Endothelial cell of umbilical vein (primary cell): ENCODE data around the gene ST6GALNAC6. TPM values are rescaled to one million over a fixed set of nuclear protein-coding genes. Genes with fewer than 3 reads are reported as not detected.

Source experiments
- BruUV-seq: library from RNA; stranded (reverse); fragments of 400-500 nt; replicated peaks from 2 replicates; lab custom pipeline; 2021; lab: Mats Ljungman, UMichigan
- CTCF ChIA-PET: fragments of 300-600, 350-600 bp; sonication (Branson Sonifier 250); formaldehyde crosslinking; loops from one replicate; lab custom pipeline; 2021; ENCODE audit warnings: antibody characterized with exemption, inconsistent platforms; lab: Charles Lee
- POLR2A ChIA-PET: fragments of 300-600, 350-600 bp; sonication (Branson Sonifier 250); formaldehyde crosslinking; loops from one replicate; lab custom pipeline; 2021; ENCODE audit warnings: antibody characterized with exemption, inconsistent platforms; lab: Charles Lee
- DNase-seq: peaks from one replicate; pipeline ENCODE4 v3.0.0-alpha.2; 2011; ENCODE audit warnings: low read depth, low spot score
- FAIRE-seq: peaks from 2 replicates; lab custom pipeline; 2011; peaks lifted over from hg19 to GRCh38; lab: Jason Lieb, UNC
- H2AFZ ChIP-seq: 2 replicates; pipeline ENCODE4 v1.6.0; 2012; ENCODE audit warnings: low read depth, low read length, control low read depth, inconsistent platforms
- H3K27ac ChIP-seq: 2 replicates; pipeline ENCODE4 v1.5.1; 2011; ENCODE audit warnings: low read depth, mild to moderate bottlenecking, control low read depth, low read length, moderate library complexity; ENCODE audit not compliant: insufficient read depth
- H3K27me3 ChIP-seq, 2 experiments: 2 replicates each; pipeline versions ENCODE4 v1.6.0 to v1.6.1; 2011; ENCODE audit warnings: low read length in 2 of 2, mixed read lengths in 1 of 2; ENCODE audit not compliant: control insufficient read depth in 2 of 2, insufficient read depth in 2 of 2
- H3K36me3 ChIP-seq, 2 experiments: 2 replicates in 1 of 2; 3 replicates in 1 of 2; pipeline ENCODE4 v1.5.1; 2011; ENCODE audit warnings: low read length in 2 of 2, mild to moderate bottlenecking in 1 of 2, moderate library complexity in 1 of 2; ENCODE audit not compliant: control insufficient read depth in 2 of 2, insufficient read depth in 2 of 2; ENCODE audit errors: extremely low read depth in 1 of 2
- H3K4me1 ChIP-seq: 3 replicates; pipeline ENCODE4 v1.5.1; 2011; ENCODE audit warnings: mild to moderate bottlenecking, low read length; ENCODE audit not compliant: control insufficient read depth, insufficient read depth; ENCODE audit errors: extremely low read depth
- H3K4me2 ChIP-seq: 2 replicates; pipeline ENCODE4 v1.6.1; 2011; ENCODE audit warnings: low read length, control low read depth, mixed read lengths; ENCODE audit not compliant: insufficient read depth
- H3K4me3 ChIP-seq, 3 experiments: fragments of 200-600 bp in 1 of 3; sonication (generic), shearing (Covaris generic) in 1 of 3; replicated peaks in 1 of 3; 2 replicates each; pipeline ENCODE4 v1.5.1; 2011 to 2016; ENCODE audit warnings: control low read depth in 3 of 3, low read length in 3 of 3, mild to moderate bottlenecking in 2 of 3, inconsistent platforms in 1 of 3, low read depth in 1 of 3, moderate library complexity in 1 of 3; ENCODE audit not compliant: insufficient read depth in 1 of 3
- H3K79me2 ChIP-seq: 2 replicates; pipeline ENCODE4 v1.6.0; 2012; ENCODE audit warnings: low read length, inconsistent platforms; ENCODE audit not compliant: control insufficient read depth, insufficient read depth
- H3K9ac ChIP-seq: replicated peaks from 2 replicates; pipeline ENCODE3; 2011; ENCODE audit warnings: low read length, control low read depth; ENCODE audit not compliant: insufficient read depth; ENCODE audit errors: extremely low read depth
- H3K9me1 ChIP-seq: replicated peaks from 3 replicates; pipeline ENCODE4 v1.6.0; 2011; ENCODE audit warnings: mild to moderate bottlenecking, low read length; ENCODE audit not compliant: control insufficient read depth, insufficient read depth; ENCODE audit errors: extremely low read depth
- H3K9me3 ChIP-seq: replicated peaks from 2 replicates; pipeline ENCODE4 v1.5.1; 2012; ENCODE audit warnings: low read length, inconsistent platforms; ENCODE audit not compliant: control insufficient read depth, insufficient read depth
- H4K20me1 ChIP-seq: replicated peaks from 2 replicates; pipeline ENCODE3; 2011; ENCODE audit warnings: mild to moderate bottlenecking, low read length; ENCODE audit not compliant: control insufficient read depth, insufficient read depth; ENCODE audit errors: extremely low read depth
- EZH2 ChIP-seq: IDR thresholded peaks from 2 replicates; pipeline ENCODE4 v1.6.1; 2012; ENCODE audit warnings: borderline replicate concordance, low read depth, mild to moderate bottlenecking, moderate library complexity, low read length, inconsistent platforms; ENCODE audit not compliant: severe bottlenecking
- FOS ChIP-seq: IDR thresholded peaks from 2 replicates; pipeline ENCODE4 v1.6.1; 2011; ENCODE audit warnings: mild to moderate bottlenecking, low read length, moderate library complexity, borderline replicate concordance; ENCODE audit not compliant: insufficient read depth
- GATA2 ChIP-seq: IDR thresholded peaks from 2 replicates; pipeline ENCODE4 v1.7.0; 2011; ENCODE audit warnings: low read depth, mild to moderate bottlenecking, moderate library complexity, mixed read lengths, low read length; ENCODE audit not compliant: insufficient read length, insufficient read depth
- JUN ChIP-seq: IDR thresholded peaks from 2 replicates; pipeline ENCODE4 v1.6.1; 2011; ENCODE audit warnings: borderline replicate concordance, low read depth; ENCODE audit not compliant: insufficient read length, insufficient read depth
- MYC ChIP-seq: IDR thresholded peaks from one replicate; pipeline ENCODE4 v1.6.1; 2011; ENCODE audit warnings: mild to moderate bottlenecking, low read depth, low read length
- POLR2A ChIP-seq: IDR thresholded peaks from 2 replicates; pipeline ENCODE4 v1.6.1; 2012; ENCODE audit warnings: low read depth, mild to moderate bottlenecking, control low read depth, low read length
- POLR2AphosphoS5 ChIP-seq: IDR thresholded peaks from 2 replicates; pipeline ENCODE4 v1.6.1; 2012; ENCODE audit warnings: low read depth, mild to moderate bottlenecking, control low read depth, low read length, moderate library complexity; ENCODE audit not compliant: insufficient read depth
- dilution Hi-C: fragments of 300-500 bp; cut with MboI; formaldehyde crosslinking; loops from one replicate; pipeline ENCODE4 v1.15.0; 2019; ENCODE audit warnings: low sequenced_read_pairs; ENCODE audit not compliant: extremely low pct_ligation_motif_present
- intact Hi-C: fragments of 100-400 bp; cut with micrococcal nuclease; formaldehyde crosslinking; loops from one replicate; pipeline ENCODE4 v1.10.0; 2022
- polyA plus RNA-seq, 4 experiments: library from polyadenylated mRNA; depleted of rRNA in 3 of 4; stranded (reverse) in 3 of 4; unstranded in 1 of 4; fragments of >200 nt; gene quantifications; 2 replicates each; pipeline versions ENCODE4 v1.2.1 to v1.2.3, GENCODE V29; 2011 to 2012; ENCODE audit warnings: missing spikeins in 1 of 4
- total RNA-seq: library from RNA; stranded (reverse); gene quantifications from 2 replicates; pipeline ENCODE4 v1.2.3, GENCODE V29; 2021
- TF ChIP-seq, protein P1 (sequence below): IDR thresholded peaks from 2 replicates; pipeline ENCODE4 v1.6.1; 2011; ENCODE audit not compliant: insufficient read depth, insufficient read length
- TF ChIP-seq, protein P2 (sequence below), 2 donors: IDR thresholded peaks; 1 replicate in 1 of 2; 2 replicates in 1 of 2; pipeline ENCODE4 v1.5.1; 2011; ENCODE audit warnings: low read length in 2 of 2, mild to moderate bottlenecking in 2 of 2, moderate library complexity in 2 of 2, control low read depth in 1 of 2, inconsistent platforms in 1 of 2, low read depth in 1 of 2; ENCODE audit not compliant: insufficient read depth in 1 of 2; ENCODE audit errors: extremely low read depth in 1 of 2

The ST6GALNAC6 gene
- total and polyA plus RNA-seq, 2 donors (not counting 3 experiments of a cell fraction or from before 2014, with no cell fraction given), result 43.0 to 78.9 TPM

DNA sequence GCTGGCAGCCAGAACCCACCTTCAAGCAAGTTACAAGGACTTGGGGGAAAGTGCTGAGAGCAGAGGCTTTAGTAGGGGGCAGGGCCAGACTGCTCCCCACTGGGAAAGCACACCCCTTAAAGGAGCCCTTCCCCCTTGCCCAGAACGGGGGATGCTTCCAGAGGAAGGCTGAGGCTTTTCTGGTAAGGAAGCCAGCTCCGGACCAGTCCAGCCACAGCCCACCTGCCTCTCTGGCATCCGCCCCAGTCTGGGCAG lies 42.5 kb upstream of the ST6GALNAC6 start:
- intact Hi-C loops, result loop anchor here (2.0 kb wide), 3 partner anchors 39 to 85 kb away; partner anchors contain the start of gene EEIG1
- Histone ChIP-seq H3K27me3 (no peaks in the 10 kb centered on the region), H3K36me3 (peaks cover 0 to 5% of the 10 kb centered on the region in 2 experiments), H3K4me1 (peaks cover 9% of the 10 kb centered on the region), H4K20me1 (no peaks in the 10 kb centered on the region), H3K27ac (no peak overlapping the region), H3K9ac (no peak overlapping the region), H2AFZ (no peak overlapping the region), H3K4me3 (no peak overlapping the region), H3K9me3 (no peaks in the 10 kb centered on the region), H3K4me2 (no peak overlapping the region), H3K79me2 (peaks cover 6% of the 10 kb centered on the region), H3K9me1 (no peaks in the 10 kb centered on the region)
- BruUV-seq, result no TSS peak
- dilution Hi-C loops, result no loop called here
- DNase-seq (no peak), FAIRE-seq (no peak)
- ChIA-PET POLR2A (interaction anchor here (0.7 kb wide), 1 partner anchor 11 kb away, joined by 3 read pairs; no protein-coding TSS in a partner anchor), CTCF (interaction anchor here (1.0 to 6.5 kb wide), 11 partner anchors 10 to 176 kb away, joined by 3 to 203 read pairs (median 10); partner anchors contain the start of genes EEIG1 and PIP5KL1)
- TF ChIP-seq, protein P1, sequence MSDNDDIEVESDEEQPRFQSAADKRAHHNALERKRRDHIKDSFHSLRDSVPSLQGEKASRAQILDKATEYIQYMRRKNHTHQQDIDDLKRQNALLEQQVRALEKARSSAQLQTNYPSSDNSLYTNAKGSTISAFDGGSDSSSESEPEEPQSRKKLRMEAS, result no peak
- TF ChIP-seq POLR2AphosphoS5 (no peak), EZH2 (no peak), GATA2 (no peak), FOS (no peak), MYC (no peak), JUN (no peak), POLR2A (no peak)
- TF ChIP-seq, protein P2, sequence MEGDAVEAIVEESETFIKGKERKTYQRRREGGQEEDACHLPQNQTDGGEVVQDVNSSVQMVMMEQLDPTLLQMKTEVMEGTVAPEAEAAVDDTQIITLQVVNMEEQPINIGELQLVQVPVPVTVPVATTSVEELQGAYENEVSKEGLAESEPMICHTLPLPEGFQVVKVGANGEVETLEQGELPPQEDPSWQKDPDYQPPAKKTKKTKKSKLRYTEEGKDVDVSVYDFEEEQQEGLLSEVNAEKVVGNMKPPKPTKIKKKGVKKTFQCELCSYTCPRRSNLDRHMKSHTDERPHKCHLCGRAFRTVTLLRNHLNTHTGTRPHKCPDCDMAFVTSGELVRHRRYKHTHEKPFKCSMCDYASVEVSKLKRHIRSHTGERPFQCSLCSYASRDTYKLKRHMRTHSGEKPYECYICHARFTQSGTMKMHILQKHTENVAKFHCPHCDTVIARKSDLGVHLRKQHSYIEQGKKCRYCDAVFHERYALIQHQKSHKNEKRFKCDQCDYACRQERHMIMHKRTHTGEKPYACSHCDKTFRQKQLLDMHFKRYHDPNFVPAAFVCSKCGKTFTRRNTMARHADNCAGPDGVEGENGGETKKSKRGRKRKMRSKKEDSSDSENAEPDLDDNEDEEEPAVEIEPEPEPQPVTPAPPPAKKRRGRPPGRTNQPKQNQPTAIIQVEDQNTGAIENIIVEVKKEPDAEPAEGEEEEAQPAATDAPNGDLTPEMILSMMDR (IDR thresholded peaks at IDR 0.05; ENCODE audit: extremely low read depth in 1 of 2, insufficient read depth in 1 of 2, low read depth in 1 of 2, low read length in 2 of 2), result no peak
